B cell (primary cell): ENCODE measurements around the gene PEX19. TPM values are rescaled to one million over a fixed set of nuclear protein-coding genes. Genes with fewer than 3 reads are reported as not detected.

Source experiments
- ATAC-seq: fragments of 200-7000 bp; cut with Tn5 transposase; one replicate; pipeline ENCODE4 v1.10.0; 2021; ENCODE audit warnings: low read depth, mild to moderate bottlenecking, moderate number of reproducible peaks, moderate library complexity
- CTCF ChIA-PET: fragments of 350-600 bp; sonication (Branson Sonifier 250); formaldehyde crosslinking; loops from one replicate; lab custom pipeline; 2021; ENCODE audit warnings: antibody characterized with exemption, inconsistent platforms; lab: Charles Lee
- POLR2A ChIA-PET: fragments of 350-600 bp; sonication (Branson Sonifier 250); formaldehyde crosslinking; loops from one replicate; lab custom pipeline; 2021; ENCODE audit warnings: antibody characterized with exemption; lab: Charles Lee
- DNase-seq: peaks from one replicate; pipeline ENCODE4 v3.0.0; 2013
- H2AFZ ChIP-seq: 2 replicates; pipeline ENCODE4 v1.6.1; 2012; ENCODE audit warnings: mild to moderate bottlenecking, low read depth, low read length; ENCODE audit not compliant: insufficient read depth, poor library complexity, severe bottlenecking
- H3K27ac ChIP-seq, 2 donors: 1 replicate in 1 of 2; 2 replicates in 1 of 2; pipeline ENCODE4 v1.5.1; 2012 to 2013; ENCODE audit warnings: low read length in 2 of 2, mild to moderate bottlenecking in 2 of 2, moderate library complexity in 1 of 2
- H3K27me3 ChIP-seq, 4 experiments: fragments of 200-600 bp in 1 of 4; sonication (generic) in 1 of 4; replicated peaks in 1 of 4; 1 replicate in 2 of 4; 2 replicates in 2 of 4; pipeline versions ENCODE4 v1.6.1 to v1.7.0; 2013 to 2016; ENCODE audit warnings: low read length in 3 of 4, mild to moderate bottlenecking in 2 of 4, mixed read lengths in 1 of 4, moderate library complexity in 1 of 4; ENCODE audit not compliant: insufficient read depth in 4 of 4, control insufficient read depth in 3 of 4; ENCODE audit errors: control extremely low read depth in 1 of 4
- H3K36me3 ChIP-seq, 2 experiments: replicated peaks in 1 of 2; 1 replicate in 1 of 2; 2 replicates in 1 of 2; pipeline versions ENCODE4 v1.6.1 to v1.7.1; 2013; ENCODE audit warnings: low read length in 1 of 2; ENCODE audit not compliant: insufficient read depth in 2 of 2, control insufficient read depth in 1 of 2; ENCODE audit errors: control extremely low read depth in 1 of 2, extremely low read depth in 1 of 2
- H3K4me1 ChIP-seq, 2 donors: fragments of 200-600 bp in 1 of 2; sonication (generic) in 1 of 2; 1 replicate in 1 of 2; 2 replicates in 1 of 2; pipeline versions ENCODE4 v1.5.1 to v1.6.1; 2013 to 2017; ENCODE audit warnings: low read length in 2 of 2; ENCODE audit not compliant: control insufficient read depth in 2 of 2, insufficient read depth in 2 of 2
- H3K4me2 ChIP-seq: replicated peaks from 2 replicates; pipeline ENCODE3; 2012; ENCODE audit warnings: mild to moderate bottlenecking, low read depth, low read length; ENCODE audit not compliant: poor library complexity, severe bottlenecking
- H3K4me3 ChIP-seq, 5 experiments: fragments of 200-600 bp in 1 of 5; sonication (generic) in 1 of 5; 1 replicate in 3 of 5; 2 replicates in 2 of 5; pipeline versions ENCODE4 v1.5.1 to v1.7.0; 2011 to 2016; ENCODE audit warnings: low read length in 4 of 5, mild to moderate bottlenecking in 4 of 5, low read depth in 2 of 5, control low read depth in 1 of 5, moderate library complexity in 1 of 5; ENCODE audit not compliant: insufficient read depth in 1 of 5; ENCODE audit errors: control extremely low read depth in 1 of 5, extremely low read depth in 1 of 5
- H3K79me2 ChIP-seq: fragments of 200-600 bp; sonication (generic); one replicate; pipeline ENCODE4 v1.6.0; 2016; ENCODE audit warnings: low read length; ENCODE audit not compliant: control insufficient read depth, insufficient read depth
- H3K9ac ChIP-seq: fragments of 200-600 bp; sonication (generic); 2 replicates; pipeline ENCODE4 v1.6.1; 2017; ENCODE audit warnings: mild to moderate bottlenecking, low read length, moderate library complexity
- H3K9me3 ChIP-seq, 3 donors: one replicate each; pipeline versions ENCODE4 v1.6.1 to v1.7.1; 2013; ENCODE audit warnings: low read length in 2 of 3; ENCODE audit not compliant: control insufficient read depth in 2 of 3, insufficient read depth in 1 of 3; ENCODE audit errors: control extremely low read depth in 1 of 3
- H4K20me1 ChIP-seq: 2 replicates; pipeline ENCODE4 v1.6.0; 2012; ENCODE audit warnings: mild to moderate bottlenecking, low read length; ENCODE audit not compliant: insufficient read depth, control insufficient read depth, poor library complexity, severe bottlenecking
- H3K27ac Mint-ChIP-seq: one replicate; pipeline ENCODE4 v1.8.0; 2021; ENCODE audit warnings: mixed read lengths
- H3K27me3 Mint-ChIP-seq: one replicate; pipeline ENCODE4 v1.8.0; 2021; ENCODE audit warnings: mixed read lengths
- H3K4me1 Mint-ChIP-seq: one replicate; pipeline ENCODE4 v1.8.0; 2021; ENCODE audit warnings: mixed read lengths
- H3K4me3 Mint-ChIP-seq: one replicate; pipeline ENCODE4 v1.8.0; 2021; ENCODE audit warnings: mixed read lengths
- H3K9me3 Mint-ChIP-seq: one replicate; pipeline ENCODE4 v1.8.0; 2022; ENCODE audit warnings: mixed read lengths; ENCODE audit not compliant: insufficient read depth
- CTCF ChIP-seq: fragments of 200-600 bp; IDR thresholded peaks from one replicate; pipeline ENCODE4 v1.8.0; 2022; ENCODE audit warnings: antibody characterized with exemption, mild to moderate bottlenecking
- EZH2 ChIP-seq: IDR thresholded peaks from 2 replicates; pipeline ENCODE4 v1.6.1; 2012; ENCODE audit warnings: borderline replicate concordance, low read depth, mild to moderate bottlenecking, moderate library complexity, low read length; ENCODE audit not compliant: insufficient read depth, poor library complexity, severe bottlenecking
- WGBS: methylation state at CpG from one replicate; pipeline ENCODE4 v1.1.5; 2013; ENCODE audit warnings: missing lambda C conversion rate; ENCODE audit not compliant: insufficient coverage; 5-methylcytosine and 5-hydroxymethylcytosine counted together
- intact Hi-C: fragments of 100-400 bp; cut with micrococcal nuclease; formaldehyde crosslinking; loops from one replicate; pipeline ENCODE4 v1.10.0; 2022
- polyA plus RNA-seq: library from polyadenylated mRNA; depleted of rRNA; stranded (reverse); fragments of >200 nt; gene quantifications from 2 replicates; pipeline ENCODE4 v1.2.3, GENCODE V29; 2012
- total RNA-seq, 2 donors: library from RNA; stranded (reverse); fragments of 120-200 nt in 1 of 2; gene quantifications; 1 replicate in 1 of 2; 2 replicates in 1 of 2; pipeline versions ENCODE4 v1.2.3 to v1.2.4, GENCODE V29; 2013 to 2022

The PEX19 gene
- total and polyA plus RNA-seq, 2 donors (not counting 1 experiment from before 2014, with no cell fraction given) = 20.3 to 56.0 TPM

- H3K27me3 Mint-ChIP-seq = no peaks in the 10 kb centered on the region
- no peaks in the 10 kb centered on the region for H3K9me3 Mint-ChIP-seq
- Histone ChIP-seq H2AFZ (no peak overlapping the region), H3K4me2 (no peak overlapping the region), H3K27me3 (no peaks in the 10 kb centered on the region), H3K9me3 (no peaks in the 10 kb centered on the region), H3K9ac (no peak overlapping the region), H3K79me2 (no peaks in the 10 kb centered on the region), H3K4me3 (no peak overlapping the region), H3K27ac (no peak overlapping the region), H3K4me1 (no peaks in the 10 kb centered on the region), H4K20me1 (no peaks in the 10 kb centered on the region), H3K36me3 (peaks cover 31 to 92% of the 10 kb centered on the region in 2 experiments)
- TF ChIP-seq EZH2 (no peak), CTCF (no peak)
- intact Hi-C loops = no loop called here
- peaks cover 3% of the 10 kb centered on the region for H3K4me1 Mint-ChIP-seq
- CTCF ChIA-PET = interaction anchor here (0.7 to 1.6 kb wide), 2 partner anchors 44 to 80 kb away, joined by 3 to 5 read pairs; no protein-coding TSS in a partner anchor
- WGBS = 100% methylated on average over 1 of the region's 1 CpG
- no peak overlapping the region for H3K4me3 Mint-ChIP-seq
- ATAC-seq (no peak), DNase-seq (no peak)
- no peak overlapping the region for H3K27ac Mint-ChIP-seq
- POLR2A ChIA-PET = no interaction called here
These were observed 11.1 kb upstream of the PEX19 start for GRCh38 chr1:160296036-160296435.

GRCh38 chr1:160293020-160293968 is 8.4 kb upstream of the PEX19 start:
- Histone ChIP-seq H3K36me3 (peaks cover 28 to 98% of the 10 kb centered on the region in 2 experiments), H3K4me3 (no peak overlapping the region), H4K20me1 (no peaks in the 10 kb centered on the region), H3K4me2 (no peak overlapping the region), H3K79me2 (no peaks in the 10 kb centered on the region), H3K27me3 (no peaks in the 10 kb centered on the region), H3K9me3 (no peaks in the 10 kb centered on the region), H3K4me1 (no peaks in the 10 kb centered on the region), H3K9ac (no peak overlapping the region), H3K27ac (no peak overlapping the region), H2AFZ (no peak overlapping the region)
- 100% methylated on average over 2 of the region's 8 CpGs for WGBS
- TF ChIP-seq CTCF (no peak), EZH2 (no peak)
- ATAC-seq = no peak
- H3K9me3 Mint-ChIP-seq = no peaks in the 10 kb centered on the region
- H3K4me1 Mint-ChIP-seq = peaks cover 3% of the 10 kb centered on the region
- no peak for DNase-seq
- no peaks in the 10 kb centered on the region for H3K27me3 Mint-ChIP-seq
- H3K27ac Mint-ChIP-seq = no peak overlapping the region
- POLR2A ChIA-PET = no interaction called here
- H3K4me3 Mint-ChIP-seq = no peak overlapping the region
- intact Hi-C loops = no loop called here
- CTCF ChIA-PET = interaction anchor here (0.7 to 8.2 kb wide), 21 partner anchors 9 to 212 kb away, joined by 3 to 160 read pairs (median 20); partner anchors contain the start of genes CASQ1, DCAF8, IGSF8 and KCNJ9
